HepG2 (cell line): Measurements from ENCODE around the gene MBNL3. TPM values are rescaled to one million over a fixed set of nuclear protein-coding genes. Genes with fewer than 3 reads are reported as not detected.

Experiments used
- FOXA1 ChIP-seq, 2 experiments: fragments of 450-650 bp in 1 of 2; sonication (generic) in 1 of 2; formaldehyde crosslinking in 1 of 2; IDR thresholded peaks; 2 replicates each; pipeline versions ENCODE4 v1.4.0 to v1.6.1; 2016 to 2020; ENCODE audit warnings: missing genetic modification reagents in 1 of 2
- FOXA3 ChIP-seq: IDR thresholded peaks from 2 replicates; pipeline ENCODE4 v1.6.1; 2016; ENCODE audit warnings: missing genetic modification reagents, missing compliant biosample characterization
- FOXJ3 ChIP-seq: sonication (generic); formaldehyde crosslinking; IDR thresholded peaks from 2 replicates; pipeline ENCODE4 v1.4.0; 2020; ENCODE audit warnings: missing genetic modification reagents, mild to moderate bottlenecking, borderline replicate concordance
- HNF4A ChIP-seq: sonication (generic); formaldehyde crosslinking; IDR thresholded peaks from 2 replicates; pipeline ENCODE4 v1.4.0; 2020; ENCODE audit warnings: missing genetic modification reagents
- HOXA9 ChIP-seq: sonication (generic); formaldehyde crosslinking; IDR thresholded peaks from 2 replicates; pipeline ENCODE4 v1.8.1; 2022; ENCODE audit warnings: missing genetic modification reagents, mild to moderate bottlenecking, moderate library complexity, borderline replicate concordance
- ISL2 ChIP-seq: sonication (generic); formaldehyde crosslinking; IDR thresholded peaks from 2 replicates; pipeline ENCODE4 v1.5.0; 2020; ENCODE audit warnings: missing genetic modification reagents
- KDM6A ChIP-seq: IDR thresholded peaks from 2 replicates; pipeline ENCODE4 v1.6.1; 2016; ENCODE audit warnings: low read depth
- NR2C2 ChIP-seq: sonication (generic); formaldehyde crosslinking; IDR thresholded peaks from 2 replicates; pipeline ENCODE4 v1.4.0; 2020; ENCODE audit warnings: missing genetic modification reagents, mild to moderate bottlenecking, moderate library complexity, borderline replicate concordance
- PAF1 ChIP-seq: IDR thresholded peaks from 2 replicates; pipeline ENCODE4 v1.6.1; 2016; ENCODE audit warnings: missing genetic modification reagents, missing compliant biosample characterization
- SALL1 ChIP-seq: sonication (generic); formaldehyde crosslinking; IDR thresholded peaks from 2 replicates; pipeline ENCODE4 v1.8.0; 2022; ENCODE audit warnings: mild to moderate bottlenecking, missing genetic modification reagents
- SAP130 ChIP-seq: IDR thresholded peaks from 2 replicates; pipeline ENCODE4 v1.6.1; 2016; ENCODE audit warnings: low read depth
- SMAD3 ChIP-seq: sonication (generic); formaldehyde crosslinking; IDR thresholded peaks from 2 replicates; pipeline ENCODE4 v1.4.0; 2020; ENCODE audit warnings: missing genetic modification reagents
- SOX13 ChIP-seq, 3 experiments: fragments of 450-650 bp in 1 of 3; sonication (generic) in 1 of 3; formaldehyde crosslinking in 1 of 3; IDR thresholded peaks in 2 of 3; conservative IDR thresholded peaks in 1 of 3; 2 replicates each; pipeline versions ENCODE4 v1.5.0 to v1.6.1; 2016 to 2020; ENCODE audit warnings: antibody characterized with exemption in 1 of 3, mild to moderate bottlenecking in 1 of 3, missing compliant biosample characterization in 1 of 3, missing genetic modification reagents in 1 of 3, moderate library complexity in 1 of 3
- ZNF207 ChIP-seq: fragments of 450-650 bp; IDR thresholded peaks from 2 replicates; pipeline ENCODE4 v1.6.1; 2016; ENCODE audit warnings: antibody characterized with exemption, borderline replicate concordance
- polyA plus RNA-seq, 8 experiments: library from polyadenylated mRNA; depleted of rRNA in 3 of 8; stranded (reverse) in 7 of 8; unstranded in 1 of 8; fragments of >200 nt; fragmentation: Illumina TruSeq in 4 of 8; extraction: Trizol in 4 of 8; gene quantifications; 2 replicates each; pipeline versions ENCODE4 v1.2.1 to v1.2.3, GENCODE V29; 2011 to 2016; ENCODE audit warnings: low read depth in 4 of 8, missing spikeins in 1 of 8, mixed read lengths in 1 of 8; ENCODE audit not compliant: insufficient read depth in 1 of 8
- total RNA-seq, 5 experiments: library from RNA; depleted of rRNA; stranded (reverse); fragments of >200 nt; fragmentation: Illumina TruSeq; extraction: Trizol; gene quantifications; 2 replicates each; pipeline ENCODE4 v1.2.3, GENCODE V29; 2016; ENCODE audit warnings: low read depth in 1 of 5
- TF ChIP-seq, protein P1 (sequence below): sonication (generic); formaldehyde crosslinking; IDR thresholded peaks from 2 replicates; pipeline ENCODE4 v1.4.0; 2020; ENCODE audit warnings: missing genetic modification reagents
- TF ChIP-seq, protein P2 (sequence below): IDR thresholded peaks from 2 replicates; pipeline ENCODE4 v1.4.0; 2020; ENCODE audit warnings: mild to moderate bottlenecking, missing genetic modification reagents
- TF ChIP-seq, protein P3 (sequence below): IDR thresholded peaks from 2 replicates; pipeline ENCODE4 v1.6.1; 2012; ENCODE audit warnings: low read depth, low read length, improper control_type of control experiment
- TF ChIP-seq, protein P4 (sequence below): sonication (generic); formaldehyde crosslinking; IDR thresholded peaks from 2 replicates; pipeline ENCODE4 v1.4.0; 2020; ENCODE audit warnings: missing genetic modification reagents, borderline replicate concordance

MBNL3 gene
- total and polyA plus RNA-seq, 2 of the 13 experiments (the other 11 are each of a cell fraction or from before 2014, with no cell fraction given): 155 to 257 TPM

DNA sequence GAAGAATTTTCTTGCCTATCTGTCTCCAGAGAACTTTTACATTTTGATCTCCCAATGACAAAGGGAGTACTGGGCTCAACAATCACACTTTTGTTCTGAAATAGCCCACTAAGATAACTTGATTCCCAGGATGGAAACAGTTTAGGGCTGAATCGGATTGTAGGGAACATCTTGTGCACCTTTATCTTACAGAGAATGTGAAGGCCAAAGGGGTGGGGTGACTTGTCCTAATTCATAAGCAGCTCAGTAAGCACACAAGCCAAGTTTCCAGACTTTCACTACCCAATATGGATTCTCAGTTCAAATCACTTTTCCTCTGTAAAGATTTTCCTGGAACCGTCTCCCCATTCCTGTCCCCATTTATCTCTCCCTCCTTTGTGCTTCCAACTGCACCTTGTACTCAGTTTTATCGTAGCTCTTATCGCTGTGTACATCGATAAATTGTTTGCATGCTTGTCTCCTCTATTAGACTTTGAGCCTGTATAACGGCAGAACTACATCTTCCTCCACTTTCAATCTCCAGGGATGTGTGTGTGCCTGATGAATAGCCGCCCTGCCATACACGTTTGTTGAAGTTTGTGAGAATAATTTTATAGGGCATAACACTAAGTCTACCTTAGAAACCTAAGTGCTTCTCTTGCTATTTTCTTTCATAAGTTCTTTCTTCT is 77.4 kb downstream of the MBNL3 start (continued):
- TF ChIP-seq SALL1 (CRISPR knock-in tag) (peak; percentile 32; the same call in 1 of the 2 replicates), ISL2 (CRISPR knock-in tag) (peak; percentile 79), FOXA1 (IDR thresholded peaks at IDR 0.05) (no peak), FOXA1 (CRISPR knock-in tag; IDR thresholded peaks at IDR 0.05) (peak; percentile 75), KDM6A (peak; percentile 55), PAF1 (CRISPR knock-in tag) (0 out of 2 replicates have a peak, but pooled peaks have one; percentile 27), SOX13 (IDR thresholded peaks at IDR 0.05) (no peak), SOX13 (CRISPR knock-in tag; conservative IDR thresholded peaks at IDR 0.05 in 1 of 2, IDR thresholded peaks at IDR 0.05 in 1 of 2) (peak in 1 of 2 experiments; percentile 79; a peak in 2 of 4 replicates), HOXA9 (no peak), SMAD3 (0 out of 2 replicates have a peak, but pooled peaks have one; percentile 38), FOXJ3 (CRISPR knock-in tag) (peak; percentile 63; the same call in 1 of the 2 replicates), NR2C2 (CRISPR knock-in tag) (peak; percentile 30; the same call in 1 of the 2 replicates), HNF4A (peak; percentile 91), ZNF207 (no peak), FOXA3 (CRISPR knock-in tag) (peak; percentile 77), SAP130 (CRISPR knock-in tag) (peak; percentile 74)
- TF ChIP-seq, protein P1, sequence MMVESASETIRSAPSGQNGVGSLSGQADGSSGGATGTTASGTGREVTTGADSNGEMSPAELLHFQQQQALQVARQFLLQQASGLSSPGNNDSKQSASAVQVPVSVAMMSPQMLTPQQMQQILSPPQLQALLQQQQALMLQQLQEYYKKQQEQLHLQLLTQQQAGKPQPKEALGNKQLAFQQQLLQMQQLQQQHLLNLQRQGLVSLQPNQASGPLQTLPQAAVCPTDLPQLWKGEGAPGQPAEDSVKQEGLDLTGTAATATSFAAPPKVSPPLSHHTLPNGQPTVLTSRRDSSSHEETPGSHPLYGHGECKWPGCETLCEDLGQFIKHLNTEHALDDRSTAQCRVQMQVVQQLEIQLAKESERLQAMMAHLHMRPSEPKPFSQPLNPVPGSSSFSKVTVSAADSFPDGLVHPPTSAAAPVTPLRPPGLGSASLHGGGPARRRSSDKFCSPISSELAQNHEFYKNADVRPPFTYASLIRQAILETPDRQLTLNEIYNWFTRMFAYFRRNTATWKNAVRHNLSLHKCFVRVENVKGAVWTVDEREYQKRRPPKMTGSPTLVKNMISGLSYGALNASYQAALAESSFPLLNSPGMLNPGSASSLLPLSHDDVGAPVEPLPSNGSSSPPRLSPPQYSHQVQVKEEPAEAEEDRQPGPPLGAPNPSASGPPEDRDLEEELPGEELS (CRISPR knock-in tag): peak; percentile 78
- TF ChIP-seq, protein P2, sequence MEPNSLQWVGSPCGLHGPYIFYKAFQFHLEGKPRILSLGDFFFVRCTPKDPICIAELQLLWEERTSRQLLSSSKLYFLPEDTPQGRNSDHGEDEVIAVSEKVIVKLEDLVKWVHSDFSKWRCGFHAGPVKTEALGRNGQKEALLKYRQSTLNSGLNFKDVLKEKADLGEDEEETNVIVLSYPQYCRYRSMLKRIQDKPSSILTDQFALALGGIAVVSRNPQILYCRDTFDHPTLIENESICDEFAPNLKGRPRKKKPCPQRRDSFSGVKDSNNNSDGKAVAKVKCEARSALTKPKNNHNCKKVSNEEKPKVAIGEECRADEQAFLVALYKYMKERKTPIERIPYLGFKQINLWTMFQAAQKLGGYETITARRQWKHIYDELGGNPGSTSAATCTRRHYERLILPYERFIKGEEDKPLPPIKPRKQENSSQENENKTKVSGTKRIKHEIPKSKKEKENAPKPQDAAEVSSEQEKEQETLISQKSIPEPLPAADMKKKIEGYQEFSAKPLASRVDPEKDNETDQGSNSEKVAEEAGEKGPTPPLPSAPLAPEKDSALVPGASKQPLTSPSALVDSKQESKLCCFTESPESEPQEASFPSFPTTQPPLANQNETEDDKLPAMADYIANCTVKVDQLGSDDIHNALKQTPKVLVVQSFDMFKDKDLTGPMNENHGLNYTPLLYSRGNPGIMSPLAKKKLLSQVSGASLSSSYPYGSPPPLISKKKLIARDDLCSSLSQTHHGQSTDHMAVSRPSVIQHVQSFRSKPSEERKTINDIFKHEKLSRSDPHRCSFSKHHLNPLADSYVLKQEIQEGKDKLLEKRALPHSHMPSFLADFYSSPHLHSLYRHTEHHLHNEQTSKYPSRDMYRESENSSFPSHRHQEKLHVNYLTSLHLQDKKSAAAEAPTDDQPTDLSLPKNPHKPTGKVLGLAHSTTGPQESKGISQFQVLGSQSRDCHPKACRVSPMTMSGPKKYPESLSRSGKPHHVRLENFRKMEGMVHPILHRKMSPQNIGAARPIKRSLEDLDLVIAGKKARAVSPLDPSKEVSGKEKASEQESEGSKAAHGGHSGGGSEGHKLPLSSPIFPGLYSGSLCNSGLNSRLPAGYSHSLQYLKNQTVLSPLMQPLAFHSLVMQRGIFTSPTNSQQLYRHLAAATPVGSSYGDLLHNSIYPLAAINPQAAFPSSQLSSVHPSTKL: peak; percentile 72
- TF ChIP-seq, protein P3, sequence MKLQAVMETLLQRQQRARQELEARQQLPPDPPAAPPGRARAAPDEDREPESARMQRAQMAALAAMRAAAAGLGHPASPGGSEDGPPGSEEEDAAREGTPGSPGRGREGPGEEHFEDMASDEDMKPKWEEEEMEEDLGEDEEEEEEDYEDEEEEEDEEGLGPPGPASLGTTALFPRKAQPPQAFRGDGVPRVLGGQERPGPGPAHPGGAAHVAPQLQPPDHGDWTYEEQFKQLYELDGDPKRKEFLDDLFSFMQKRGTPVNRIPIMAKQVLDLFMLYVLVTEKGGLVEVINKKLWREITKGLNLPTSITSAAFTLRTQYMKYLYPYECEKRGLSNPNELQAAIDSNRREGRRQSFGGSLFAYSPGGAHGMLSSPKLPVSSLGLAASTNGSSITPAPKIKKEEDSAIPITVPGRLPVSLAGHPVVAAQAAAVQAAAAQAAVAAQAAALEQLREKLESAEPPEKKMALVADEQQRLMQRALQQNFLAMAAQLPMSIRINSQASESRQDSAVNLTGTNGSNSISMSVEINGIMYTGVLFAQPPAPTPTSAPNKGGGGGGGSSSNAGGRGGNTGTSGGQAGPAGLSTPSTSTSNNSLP: 0 out of 2 replicates have a peak, but pooled peaks have one; percentile 35
- TF ChIP-seq, protein P4, sequence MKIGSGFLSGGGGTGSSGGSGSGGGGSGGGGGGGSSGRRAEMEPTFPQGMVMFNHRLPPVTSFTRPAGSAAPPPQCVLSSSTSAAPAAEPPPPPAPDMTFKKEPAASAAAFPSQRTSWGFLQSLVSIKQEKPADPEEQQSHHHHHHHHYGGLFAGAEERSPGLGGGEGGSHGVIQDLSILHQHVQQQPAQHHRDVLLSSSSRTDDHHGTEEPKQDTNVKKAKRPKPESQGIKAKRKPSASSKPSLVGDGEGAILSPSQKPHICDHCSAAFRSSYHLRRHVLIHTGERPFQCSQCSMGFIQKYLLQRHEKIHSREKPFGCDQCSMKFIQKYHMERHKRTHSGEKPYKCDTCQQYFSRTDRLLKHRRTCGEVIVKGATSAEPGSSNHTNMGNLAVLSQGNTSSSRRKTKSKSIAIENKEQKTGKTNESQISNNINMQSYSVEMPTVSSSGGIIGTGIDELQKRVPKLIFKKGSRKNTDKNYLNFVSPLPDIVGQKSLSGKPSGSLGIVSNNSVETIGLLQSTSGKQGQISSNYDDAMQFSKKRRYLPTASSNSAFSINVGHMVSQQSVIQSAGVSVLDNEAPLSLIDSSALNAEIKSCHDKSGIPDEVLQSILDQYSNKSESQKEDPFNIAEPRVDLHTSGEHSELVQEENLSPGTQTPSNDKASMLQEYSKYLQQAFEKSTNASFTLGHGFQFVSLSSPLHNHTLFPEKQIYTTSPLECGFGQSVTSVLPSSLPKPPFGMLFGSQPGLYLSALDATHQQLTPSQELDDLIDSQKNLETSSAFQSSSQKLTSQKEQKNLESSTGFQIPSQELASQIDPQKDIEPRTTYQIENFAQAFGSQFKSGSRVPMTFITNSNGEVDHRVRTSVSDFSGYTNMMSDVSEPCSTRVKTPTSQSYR (CRISPR knock-in tag): peak; percentile 41; the same call in 1 of the 2 replicates
